NK-92 (cell line): ENCODE results near the gene RASD2.

ENCODE experiments used
- DNase-seq: peaks from one replicate; lab custom pipeline; 2025; ENCODE audit not compliant: unreplicated experiment; lab: John Stamatoyannopoulos, UW

The RASD2 gene

GRCh38 chr22:35582218-35582860 is 41.7 kb downstream of the RASD2 start:
- no peak for DNase-seq

- no peak for DNase-seq
These were observed 42.4 kb downstream of the RASD2 start for GRCh38 chr22:35582861-35583670.

GRCh38 chr22:35586771-35587170 is 46.1 kb downstream of the RASD2 start:
- no peak for DNase-seq

- no peak for DNase-seq
These were observed 46.8 kb downstream of the RASD2 start for GRCh38 chr22:35587447-35587870.

- DNase-seq, result no peak
These were observed 47.3 kb downstream of the RASD2 start for GRCh38 chr22:35587896-35588295.

DNA sequence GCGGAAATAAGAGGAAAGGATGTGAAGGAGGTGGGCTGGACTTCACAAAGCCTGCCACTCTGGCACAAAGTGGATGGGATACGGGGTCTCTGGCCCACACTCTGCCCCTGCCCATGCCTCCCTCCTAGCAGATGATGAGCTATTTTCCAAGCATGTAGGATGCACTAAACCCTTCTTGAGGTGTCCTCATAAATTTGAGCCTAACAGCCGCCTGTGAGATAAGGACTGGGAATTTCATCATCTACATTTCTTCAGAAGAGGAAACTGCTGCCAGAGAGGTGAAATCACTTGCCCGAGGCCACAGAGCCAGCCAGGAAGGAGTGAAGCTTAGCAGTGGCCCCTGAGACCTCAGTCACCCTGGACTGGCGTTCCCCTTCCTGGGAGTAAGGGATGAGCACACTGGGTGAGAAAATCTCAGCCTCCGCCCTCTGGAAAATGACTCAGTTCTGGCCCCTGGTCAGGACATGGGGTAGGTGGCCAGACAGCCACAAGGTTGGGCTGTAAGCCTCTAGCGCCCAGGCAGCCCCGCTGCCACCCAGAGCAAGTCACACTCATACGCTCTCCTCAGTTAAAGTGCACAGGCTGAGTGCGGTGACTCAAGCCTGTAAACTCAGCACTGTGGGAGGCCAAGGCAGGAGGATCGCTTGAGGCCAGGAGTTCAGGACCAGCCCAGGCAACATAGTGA is 48.6 kb downstream of the RASD2 start:
- no peak for DNase-seq

DNA sequence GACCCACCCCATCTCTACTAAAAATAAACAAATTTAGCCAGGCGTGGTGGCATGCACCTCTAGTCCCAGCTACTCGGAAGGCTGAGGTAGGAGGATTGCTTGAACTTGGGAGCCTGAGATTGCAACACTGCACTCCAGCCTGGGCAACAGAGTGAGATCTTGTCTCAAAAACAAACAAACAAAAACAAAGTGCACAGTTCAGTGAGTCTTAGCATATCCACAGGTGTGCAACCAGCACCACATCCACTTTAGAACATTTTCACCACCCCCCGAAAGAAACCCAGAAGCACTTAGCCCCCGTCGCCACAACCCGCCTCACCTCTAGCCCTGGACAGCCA is 49.1 kb downstream of the RASD2 start:
- DNase-seq, result no peak

- DNase-seq, result no peak
These were observed 50.1 kb downstream of the RASD2 start for GRCh38 chr22:35590634-35591295.

DNA sequence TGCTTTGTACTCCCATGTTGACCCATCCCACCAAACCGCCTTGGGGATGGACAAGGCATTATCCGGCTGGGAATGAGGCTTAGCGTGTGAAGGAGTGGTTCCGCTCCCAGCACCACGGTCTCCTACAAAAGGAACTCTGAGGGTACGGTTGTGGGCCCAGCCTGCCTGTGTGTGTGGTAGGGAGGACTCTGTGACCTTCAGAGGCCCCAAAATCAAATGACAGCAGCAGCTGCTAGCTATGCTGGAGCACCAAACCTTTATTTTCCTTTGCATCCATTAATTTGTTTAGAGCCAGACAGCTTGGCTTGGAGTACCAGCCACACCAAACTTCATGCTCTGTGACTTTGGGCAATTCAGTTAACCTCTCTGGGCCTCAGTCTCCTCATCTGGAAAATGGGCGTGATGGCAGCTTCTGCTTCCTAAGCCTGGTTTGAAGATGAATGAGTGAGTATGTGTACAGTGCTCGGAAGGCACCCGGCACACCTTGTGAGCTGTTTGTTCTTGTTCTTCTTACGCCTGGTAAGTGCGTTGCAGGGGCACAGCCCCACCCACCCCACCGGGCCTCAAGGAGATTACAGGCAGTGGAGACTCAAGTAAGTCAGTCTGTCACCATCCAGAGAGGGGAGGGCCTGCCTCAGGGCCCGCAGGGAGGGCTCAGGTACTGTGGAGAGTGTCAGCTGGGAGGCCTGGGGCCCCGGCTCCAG is 51.2 kb downstream of the RASD2 start:
- no peak for DNase-seq

- DNase-seq, result no peak
These were observed 51.9 kb downstream of the RASD2 start for GRCh38 chr22:35592418-35592967.

- DNase-seq, result no peak
These were observed 52.6 kb downstream of the RASD2 start for GRCh38 chr22:35593071-35593890.

- DNase-seq, result no peak
These were observed 53.4 kb downstream of the RASD2 start for GRCh38 chr22:35593891-35594470.

DNA sequence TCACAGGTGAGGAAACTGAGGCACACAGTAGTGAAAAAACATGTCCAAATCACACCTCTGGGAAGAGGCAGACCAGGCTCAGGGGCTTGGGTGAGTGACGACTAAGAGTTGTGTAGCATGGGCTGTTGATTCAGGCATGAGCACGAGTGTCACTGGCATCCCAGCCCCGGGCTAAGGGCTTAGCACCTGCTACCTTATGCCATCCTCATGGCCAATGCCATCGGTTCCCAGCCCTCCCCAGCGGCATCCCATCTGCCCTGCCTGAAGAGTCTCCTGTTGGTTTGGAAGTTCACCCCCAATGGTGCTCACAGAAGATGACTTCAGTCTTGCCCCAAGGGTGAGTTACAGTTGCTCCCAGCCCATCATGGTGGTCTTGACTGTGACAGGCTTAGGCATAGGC is 54.1 kb downstream of the RASD2 start:
- no peak for DNase-seq

GRCh38 chr22:35596821-35597220 is 56.2 kb downstream of the RASD2 start:
- no peak for DNase-seq

DNA sequence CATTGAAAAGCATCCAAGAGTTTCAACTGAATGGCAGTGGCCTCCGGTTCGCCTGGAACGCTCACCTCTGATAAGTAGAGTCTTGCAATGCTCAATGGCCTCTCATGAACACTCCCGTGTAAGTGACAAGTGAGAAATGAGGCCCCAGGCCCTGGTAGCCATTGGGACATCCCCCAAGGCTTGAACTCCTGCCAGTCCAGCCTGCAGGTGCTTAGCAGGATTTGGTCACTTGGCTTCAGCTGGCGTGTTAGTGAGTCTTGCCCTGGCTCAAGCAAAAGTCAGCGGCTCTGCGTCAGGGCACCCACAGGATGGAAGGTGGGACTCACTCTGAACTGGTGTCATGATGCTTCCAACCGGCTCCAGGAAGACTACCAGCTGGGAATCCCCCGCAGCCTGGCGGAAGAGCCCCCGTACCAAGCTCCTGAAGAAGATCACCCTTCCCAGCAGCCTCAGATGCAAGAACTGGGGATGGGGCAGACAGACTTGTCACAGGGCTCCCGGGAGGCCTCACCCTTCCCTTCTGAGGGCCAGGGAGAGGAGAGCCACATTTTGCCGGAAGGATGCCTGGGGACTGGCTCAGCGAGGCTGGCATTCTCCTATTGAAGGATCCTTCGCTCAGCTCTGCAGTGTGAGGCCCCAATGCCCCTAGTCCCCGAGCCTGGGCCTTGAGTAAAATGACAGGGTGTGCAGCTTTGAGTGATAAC is 57.2 kb downstream of the RASD2 start:
- no peak for DNase-seq

DNA sequence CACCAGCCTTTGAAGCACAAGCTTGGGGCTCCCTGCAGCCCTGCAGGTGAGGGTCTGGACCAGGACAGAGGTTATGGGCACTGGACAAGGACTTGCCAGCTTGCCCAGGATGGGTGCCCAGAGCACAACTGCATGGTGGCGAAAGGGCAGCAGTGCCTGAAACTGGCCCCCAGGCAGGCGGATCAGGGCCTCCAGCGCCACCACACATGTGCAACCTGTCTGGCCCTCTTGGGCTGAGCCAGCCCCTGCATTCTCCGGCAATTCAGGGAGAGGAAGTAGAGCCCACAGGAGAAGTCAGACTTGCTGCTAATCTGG is 57.7 kb downstream of the RASD2 start:
- no peak for DNase-seq

- no peak for DNase-seq
These were observed 58.7 kb downstream of the RASD2 start for GRCh38 chr22:35599364-35599763.

GRCh38 chr22:35600476-35600875 is 59.8 kb downstream of the RASD2 start:
- DNase-seq, result no peak

- DNase-seq, result no peak
These were observed 60.5 kb downstream of the RASD2 start for GRCh38 chr22:35601013-35601580.
